ENCODE results near the gene PLXNA2.
A peak's percentile ranks its signal among the peaks of the same experiment; 100 is the strongest.

The PLXNA2 gene

DNA sequence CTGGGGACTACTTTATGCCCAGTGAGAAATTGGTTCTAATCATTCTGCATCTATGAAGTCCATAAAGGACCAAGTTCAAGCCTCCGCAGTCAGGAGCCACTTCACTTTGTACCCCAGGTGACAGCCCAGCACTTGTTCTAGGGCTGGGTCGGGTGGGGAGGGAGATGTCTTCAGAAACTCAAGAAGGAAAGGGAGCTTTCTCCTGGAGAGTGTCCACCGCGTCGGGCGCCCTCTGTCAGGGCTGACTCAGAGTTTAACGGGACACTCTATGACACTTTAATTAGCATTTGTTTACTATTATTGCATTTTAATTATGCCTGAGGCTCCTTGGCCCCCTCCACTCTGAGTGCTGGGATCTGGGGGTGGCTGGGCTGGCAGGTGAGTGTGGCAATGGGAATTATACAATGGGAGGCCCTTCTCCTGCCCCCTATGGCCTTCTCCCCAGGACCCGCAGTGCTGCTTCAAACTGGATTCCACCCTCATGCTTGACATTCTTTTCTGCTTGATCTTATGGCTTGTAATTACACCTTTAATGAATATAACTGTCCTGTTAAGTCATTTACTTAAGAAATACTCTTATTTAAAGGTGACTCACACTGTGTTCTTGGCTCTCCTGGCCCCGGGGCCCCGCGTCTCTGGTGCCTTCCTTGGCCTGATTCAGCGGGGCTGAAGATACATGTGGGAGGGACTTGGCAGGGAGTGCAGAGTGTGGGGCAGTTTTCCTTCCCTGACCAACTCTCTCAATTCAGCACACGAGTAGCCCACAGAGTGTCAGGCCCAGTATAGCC, 136.6 kb downstream of the PLXNA2 start:
- no peak overlapping the region for H2AK5ac ChIP-seq (ENCODE audit: low read length)
- H3K4me1 ChIP-seq (ENCODE audit: control insufficient read depth, low read depth, low read length) = peaks cover 21% of the 10 kb centered on the region
- peak; percentile 53 for DNase-seq
- H3K9ac ChIP-seq (ENCODE audit: low read length) = no peak overlapping the region
- H4K5ac ChIP-seq (ENCODE audit: low read length) = no peak overlapping the region
- H3K79me1 ChIP-seq (ENCODE audit: low read length) = no peaks in the 10 kb centered on the region
- no peak overlapping the region for H2BK120ac ChIP-seq (ENCODE audit: low read depth, low read length)
- no peak overlapping the region for H3K56ac ChIP-seq (ENCODE audit: low read length)
- no CpG with 5 or more reads among the region's 13 CpGs for WGBS (ENCODE audit: extremely low coverage, insufficient coverage, low lambda C conversion rate)
- H3K79me2 ChIP-seq (ENCODE audit: control insufficient read depth, insufficient read depth, low read length) = no peaks in the 10 kb centered on the region
- no peak overlapping the region for H2BK15ac ChIP-seq (replicated peaks; ENCODE audit: low read depth)
- H3K4me3 ChIP-seq (ENCODE audit: low read length) = no peak overlapping the region
- H3K23ac ChIP-seq (ENCODE audit: low read length) = no peak overlapping the region
- no peak overlapping the region for H2BK5ac ChIP-seq (ENCODE audit: low read length)
- H3K4me2 ChIP-seq (ENCODE audit: low read length) = no peak overlapping the region
- H4K8ac ChIP-seq (ENCODE audit: low read depth, low read length) = no peak overlapping the region
- H3K4ac ChIP-seq (ENCODE audit: low read depth, low read length) = no peak overlapping the region
- no peaks in the 10 kb centered on the region for H3K36me3 ChIP-seq (ENCODE audit: control insufficient read depth, insufficient read depth, low read length)
- peak overlapping the region; percentile 20 for H3K18ac ChIP-seq (ENCODE audit: low read length)
- H3K27ac ChIP-seq (ENCODE audit: low read depth, low read length) = no peak overlapping the region
- H3K27me3 ChIP-seq (ENCODE audit: insufficient read depth, low read length, poor library complexity) = no peaks in the 10 kb centered on the region

DNA sequence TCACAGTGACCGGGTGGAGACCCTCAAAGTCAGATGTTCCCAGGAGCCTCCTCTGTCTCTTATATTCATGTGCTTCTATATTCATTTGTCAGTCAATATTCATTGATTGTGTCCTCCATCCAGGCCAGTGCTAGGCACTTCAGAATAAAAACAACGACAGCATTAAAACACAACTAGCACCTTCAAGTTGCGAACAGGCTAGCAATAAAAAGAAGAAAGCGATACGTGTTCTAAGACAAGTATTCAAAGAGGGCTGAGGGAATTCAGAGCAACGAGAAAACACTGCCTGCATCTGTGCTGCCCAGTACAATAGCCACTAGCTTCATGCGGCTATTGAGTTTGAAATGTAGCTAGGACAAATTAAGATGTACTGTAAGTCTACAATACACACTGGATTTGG, 138.0 kb downstream of the PLXNA2 start:
- Histone ChIP-seq H3K79me2 (ENCODE audit: control insufficient read depth, insufficient read depth, low read length) (no peaks in the 10 kb centered on the region), H3K27ac (ENCODE audit: low read depth, low read length) (no peak overlapping the region), H4K8ac (ENCODE audit: low read depth, low read length) (no peak overlapping the region), H2BK120ac (ENCODE audit: low read depth, low read length) (no peak overlapping the region), H3K4ac (ENCODE audit: low read depth, low read length) (no peak overlapping the region), H2AK5ac (ENCODE audit: low read length) (no peak overlapping the region), H3K56ac (ENCODE audit: low read length) (no peak overlapping the region), H3K4me3 (ENCODE audit: low read length) (no peak overlapping the region), H3K4me2 (ENCODE audit: low read length) (no peak overlapping the region), H3K18ac (ENCODE audit: low read length) (no peak overlapping the region), H3K36me3 (ENCODE audit: control insufficient read depth, insufficient read depth, low read length) (no peaks in the 10 kb centered on the region), H3K27me3 (ENCODE audit: insufficient read depth, low read length, poor library complexity) (no peaks in the 10 kb centered on the region), H2BK15ac (replicated peaks; ENCODE audit: low read depth) (no peak overlapping the region), H3K79me1 (ENCODE audit: low read length) (no peaks in the 10 kb centered on the region), H4K5ac (ENCODE audit: low read length) (no peak overlapping the region), H3K4me1 (ENCODE audit: control insufficient read depth, low read depth, low read length) (peaks cover 19% of the 10 kb centered on the region), H3K23ac (ENCODE audit: low read length) (no peak overlapping the region), H2BK5ac (ENCODE audit: low read length) (no peak overlapping the region), H3K9ac (ENCODE audit: low read length) (no peak overlapping the region)
- no peak for DNase-seq
- WGBS (ENCODE audit: extremely low coverage, insufficient coverage, low lambda C conversion rate) = no CpG with 5 or more reads among the region's 7 CpGs

DNA sequence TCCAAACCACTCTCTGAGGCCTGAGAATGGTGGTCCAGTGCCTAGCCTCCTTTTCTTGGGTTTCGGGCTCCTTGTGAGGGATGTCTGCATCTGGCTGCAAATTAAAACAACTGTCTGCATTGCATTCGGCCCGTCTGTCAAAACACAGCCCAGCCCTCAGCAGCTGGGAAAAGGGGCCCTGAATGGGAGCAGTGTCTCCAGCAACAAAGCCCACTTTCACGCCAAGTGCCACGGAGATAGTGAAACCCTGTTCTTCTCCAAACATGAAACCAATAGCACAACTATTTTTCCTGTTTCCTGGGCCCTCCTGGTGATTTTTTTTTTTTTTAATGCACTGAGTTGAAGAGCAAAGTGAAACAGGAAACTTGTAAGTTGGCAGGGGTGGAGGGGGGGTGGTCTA, 138.4 kb downstream of the PLXNA2 start:
- WGBS (ENCODE audit: extremely low coverage, insufficient coverage, low lambda C conversion rate) = no CpG with 5 or more reads among the region's 5 CpGs
- no peaks in the 10 kb centered on the region for H3K79me1 ChIP-seq (ENCODE audit: low read length)
- no peak for DNase-seq
- H3K27ac ChIP-seq (ENCODE audit: low read depth, low read length) = no peak overlapping the region
- H3K27me3 ChIP-seq (ENCODE audit: insufficient read depth, low read length, poor library complexity) = no peaks in the 10 kb centered on the region
- H3K9ac ChIP-seq (ENCODE audit: low read length) = no peak overlapping the region
- no peak overlapping the region for H3K4me2 ChIP-seq (ENCODE audit: low read length)
- no peaks in the 10 kb centered on the region for H3K36me3 ChIP-seq (ENCODE audit: control insufficient read depth, insufficient read depth, low read length)
- H3K56ac ChIP-seq (ENCODE audit: low read length) = no peak overlapping the region
- no peaks in the 10 kb centered on the region for H3K79me2 ChIP-seq (ENCODE audit: control insufficient read depth, insufficient read depth, low read length)
- H3K4me1 ChIP-seq (ENCODE audit: control insufficient read depth, low read depth, low read length) = peaks cover 19% of the 10 kb centered on the region
- no peak overlapping the region for H3K18ac ChIP-seq (ENCODE audit: low read length)
- no peak overlapping the region for H2AK5ac ChIP-seq (ENCODE audit: low read length)
- H3K23ac ChIP-seq (ENCODE audit: low read length) = no peak overlapping the region
- H4K8ac ChIP-seq (ENCODE audit: low read depth, low read length) = no peak overlapping the region
- no peak overlapping the region for H2BK15ac ChIP-seq (replicated peaks; ENCODE audit: low read depth)
- no peak overlapping the region for H4K5ac ChIP-seq (ENCODE audit: low read length)
- no peak overlapping the region for H3K4me3 ChIP-seq (ENCODE audit: low read length)
- H2BK120ac ChIP-seq (ENCODE audit: low read depth, low read length) = no peak overlapping the region
- H2BK5ac ChIP-seq (ENCODE audit: low read length) = no peak overlapping the region
- H3K4ac ChIP-seq (ENCODE audit: low read depth, low read length) = no peak overlapping the region

DNA sequence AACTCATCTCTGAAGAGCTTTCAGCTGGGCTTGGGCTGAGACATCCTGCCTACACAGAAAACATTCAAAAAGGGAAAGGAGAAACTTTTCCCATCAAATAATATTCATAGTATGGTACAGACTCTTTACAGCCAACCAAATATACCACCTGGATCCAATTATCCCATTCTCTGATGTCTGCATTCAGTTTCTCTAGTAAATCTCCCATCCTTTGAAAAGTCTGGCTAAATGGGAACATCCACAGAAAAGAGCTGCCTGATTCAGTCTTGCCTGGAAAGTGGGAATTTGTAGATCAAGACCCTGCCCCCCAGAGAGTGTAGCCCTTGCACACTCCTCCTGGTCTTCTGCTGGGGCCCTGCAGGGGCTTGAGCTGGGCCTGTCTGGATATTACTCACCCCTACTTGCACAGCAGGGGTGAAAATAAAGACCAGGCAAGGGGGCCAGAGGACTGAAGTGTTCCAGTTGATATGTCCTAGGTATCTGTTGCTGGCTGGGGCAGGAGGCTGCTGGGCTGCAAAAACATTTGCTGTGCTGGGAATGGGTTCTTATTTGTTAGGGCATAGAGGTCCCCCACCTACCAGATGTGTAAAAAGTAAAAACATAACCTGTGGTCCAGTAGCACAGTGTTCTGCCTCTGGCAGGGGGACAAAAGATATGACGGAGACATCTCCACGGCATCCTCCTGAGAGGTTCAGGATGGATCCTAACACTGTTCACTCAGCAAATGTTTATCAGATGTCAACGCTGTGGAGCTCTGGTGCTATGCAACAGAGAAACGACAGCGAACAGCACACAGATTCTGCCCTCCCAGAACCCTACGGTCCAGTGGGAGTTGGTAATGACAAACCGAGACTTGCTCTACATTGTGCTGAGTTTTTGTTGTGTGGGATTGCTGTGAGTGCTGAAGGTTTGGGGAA, 140.3 kb downstream of the PLXNA2 start:
- H3K27ac ChIP-seq (ENCODE audit: low read depth, low read length) = no peak overlapping the region
- no peak overlapping the region for H3K18ac ChIP-seq (ENCODE audit: low read length)
- no peak overlapping the region for H4K8ac ChIP-seq (ENCODE audit: low read depth, low read length)
- H2AK5ac ChIP-seq (ENCODE audit: low read length) = no peak overlapping the region
- no peaks in the 10 kb centered on the region for H3K79me2 ChIP-seq (ENCODE audit: control insufficient read depth, insufficient read depth, low read length)
- no peak overlapping the region for H2BK15ac ChIP-seq (replicated peaks; ENCODE audit: low read depth)
- H2BK5ac ChIP-seq (ENCODE audit: low read length) = no peak overlapping the region
- H3K36me3 ChIP-seq (ENCODE audit: control insufficient read depth, insufficient read depth, low read length) = no peaks in the 10 kb centered on the region
- H3K23ac ChIP-seq (ENCODE audit: low read length) = no peak overlapping the region
- H3K56ac ChIP-seq (ENCODE audit: low read length) = no peak overlapping the region
- no peak overlapping the region for H3K4me3 ChIP-seq (ENCODE audit: low read length)
- WGBS (ENCODE audit: extremely low coverage, insufficient coverage, low lambda C conversion rate) = no CpG with 5 or more reads among the region's 7 CpGs
- peaks cover 6% of the 10 kb centered on the region for H3K4me1 ChIP-seq (ENCODE audit: control insufficient read depth, low read depth, low read length)
- H3K27me3 ChIP-seq (ENCODE audit: insufficient read depth, low read length, poor library complexity) = no peaks in the 10 kb centered on the region
- H3K4ac ChIP-seq (ENCODE audit: low read depth, low read length) = no peak overlapping the region
- no peaks in the 10 kb centered on the region for H3K79me1 ChIP-seq (ENCODE audit: low read length)
- H3K4me2 ChIP-seq (ENCODE audit: low read length) = no peak overlapping the region
- DNase-seq = no peak
- no peak overlapping the region for H4K5ac ChIP-seq (ENCODE audit: low read length)
- H3K9ac ChIP-seq (ENCODE audit: low read length) = no peak overlapping the region
- no peak overlapping the region for H2BK120ac ChIP-seq (ENCODE audit: low read depth, low read length)

DNA sequence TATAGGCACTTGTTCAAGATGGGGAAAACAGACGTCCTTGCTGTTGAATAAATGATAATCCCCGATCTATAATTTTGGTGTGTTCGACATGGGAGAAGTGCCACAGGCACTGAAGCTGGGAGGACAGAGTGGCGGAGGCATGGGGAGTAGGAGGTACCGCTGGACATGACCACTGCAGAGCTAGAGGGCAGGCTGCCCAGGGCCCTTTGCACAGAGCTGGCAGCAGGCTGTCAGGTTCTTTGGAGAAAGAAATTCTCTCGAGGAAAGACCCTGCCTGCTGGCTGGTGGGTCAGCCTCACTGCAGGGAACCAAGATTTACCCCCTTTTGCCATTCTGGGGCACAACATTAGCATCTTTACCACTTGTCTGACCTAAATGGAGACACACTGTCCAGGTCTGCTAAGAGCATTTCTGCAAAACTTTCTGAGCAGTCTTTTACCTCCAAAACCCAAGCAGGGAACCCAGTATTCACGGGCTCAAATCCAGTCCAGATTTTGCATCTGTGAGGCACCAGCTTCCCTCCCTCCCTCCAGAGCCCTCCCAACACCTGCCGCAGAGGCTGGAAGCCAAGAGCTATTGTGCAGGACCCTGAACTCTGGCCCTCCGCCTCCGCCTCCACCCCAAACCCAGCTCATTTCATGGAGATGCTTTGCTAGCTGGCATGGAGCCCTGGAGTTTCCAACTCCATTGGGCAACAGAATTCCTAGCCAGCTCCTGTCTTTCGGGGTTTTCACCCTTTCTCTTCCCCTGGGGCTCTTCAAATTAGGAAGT, 142.3 kb downstream of the PLXNA2 start:
- Histone ChIP-seq H3K4me1 (ENCODE audit: control insufficient read depth, low read depth, low read length) (no peaks in the 10 kb centered on the region), H3K23ac (ENCODE audit: low read length) (no peak overlapping the region), H3K27me3 (ENCODE audit: insufficient read depth, low read length, poor library complexity) (no peaks in the 10 kb centered on the region), H3K4me3 (ENCODE audit: low read length) (no peak overlapping the region), H4K5ac (ENCODE audit: low read length) (no peak overlapping the region), H2BK120ac (ENCODE audit: low read depth, low read length) (no peak overlapping the region), H3K4me2 (ENCODE audit: low read length) (no peak overlapping the region), H3K36me3 (ENCODE audit: control insufficient read depth, insufficient read depth, low read length) (no peaks in the 10 kb centered on the region), H3K4ac (ENCODE audit: low read depth, low read length) (no peak overlapping the region), H3K79me2 (ENCODE audit: control insufficient read depth, insufficient read depth, low read length) (no peaks in the 10 kb centered on the region), H3K56ac (ENCODE audit: low read length) (no peak overlapping the region), H2AK5ac (ENCODE audit: low read length) (no peak overlapping the region), H2BK15ac (replicated peaks; ENCODE audit: low read depth) (no peak overlapping the region), H2BK5ac (ENCODE audit: low read length) (no peak overlapping the region), H3K18ac (ENCODE audit: low read length) (no peak overlapping the region), H4K8ac (ENCODE audit: low read depth, low read length) (no peak overlapping the region), H3K27ac (ENCODE audit: low read depth, low read length) (peak overlapping the region; percentile 27), H3K79me1 (ENCODE audit: low read length) (no peaks in the 10 kb centered on the region), H3K9ac (ENCODE audit: low read length) (no peak overlapping the region)
- WGBS (ENCODE audit: extremely low coverage, insufficient coverage, low lambda C conversion rate) = no CpG with 5 or more reads among the region's 11 CpGs
- DNase-seq = no peak

Data from mesendoderm (in vitro differentiated cells).